ENCODE results near the gene WWC2.

DNA sequence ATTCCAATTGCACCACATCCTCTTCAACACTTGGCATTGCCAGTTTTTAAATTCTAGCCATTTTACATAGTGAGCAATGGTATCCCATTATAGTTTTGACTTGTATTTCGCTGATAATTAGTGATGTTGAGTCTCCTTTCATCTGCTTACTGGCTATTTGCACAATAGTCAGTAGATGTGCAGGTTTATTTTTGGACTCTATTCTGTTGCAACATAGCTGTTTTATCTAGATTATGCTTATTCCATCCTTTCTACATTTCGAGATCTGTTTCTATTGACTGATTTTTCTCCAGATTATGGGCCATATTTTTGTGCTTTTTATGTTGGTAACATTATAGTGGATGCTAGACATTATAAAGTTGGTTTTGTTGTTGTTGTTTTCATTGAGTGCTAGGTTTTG is 106.1 kb downstream of the WWC2 start:
- TF ChIP-seq POLR2A (IDR thresholded peaks at IDR 0.05) = no peak
- TF ChIP-seq, protein P1, sequence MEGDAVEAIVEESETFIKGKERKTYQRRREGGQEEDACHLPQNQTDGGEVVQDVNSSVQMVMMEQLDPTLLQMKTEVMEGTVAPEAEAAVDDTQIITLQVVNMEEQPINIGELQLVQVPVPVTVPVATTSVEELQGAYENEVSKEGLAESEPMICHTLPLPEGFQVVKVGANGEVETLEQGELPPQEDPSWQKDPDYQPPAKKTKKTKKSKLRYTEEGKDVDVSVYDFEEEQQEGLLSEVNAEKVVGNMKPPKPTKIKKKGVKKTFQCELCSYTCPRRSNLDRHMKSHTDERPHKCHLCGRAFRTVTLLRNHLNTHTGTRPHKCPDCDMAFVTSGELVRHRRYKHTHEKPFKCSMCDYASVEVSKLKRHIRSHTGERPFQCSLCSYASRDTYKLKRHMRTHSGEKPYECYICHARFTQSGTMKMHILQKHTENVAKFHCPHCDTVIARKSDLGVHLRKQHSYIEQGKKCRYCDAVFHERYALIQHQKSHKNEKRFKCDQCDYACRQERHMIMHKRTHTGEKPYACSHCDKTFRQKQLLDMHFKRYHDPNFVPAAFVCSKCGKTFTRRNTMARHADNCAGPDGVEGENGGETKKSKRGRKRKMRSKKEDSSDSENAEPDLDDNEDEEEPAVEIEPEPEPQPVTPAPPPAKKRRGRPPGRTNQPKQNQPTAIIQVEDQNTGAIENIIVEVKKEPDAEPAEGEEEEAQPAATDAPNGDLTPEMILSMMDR (IDR thresholded peaks at IDR 0.05) = no peak
- no peak for TF ChIP-seq POLR2AphosphoS5 (IDR thresholded peaks at IDR 0.05)
- no peak for TF ChIP-seq EP300 (IDR thresholded peaks at IDR 0.05; ENCODE audit: low read depth)
